HG03432 (cell line): ENCODE measurements around the gene GNPTAB.
"Not testable (repeated sequence)": the region's sequence is repeated elsewhere in the genome, so short reads cannot be mapped to it uniquely, and the experiment has no call there.

Experiments
- ATAC-seq: cut with Tn5 transposase; IDR thresholded peaks from one replicate; pipeline ENCODE4 v1.9.1; 2021; ENCODE audit warnings: mild to moderate bottlenecking, moderate library complexity; ENCODE audit not compliant: unreplicated experiment

Gene GNPTAB

GRCh38 chr12:101740980-101741379 lies 89.8 kb downstream of the GNPTAB start:
- ATAC-seq, result no peak

GRCh38 chr12:101740566-101740965 lies 90.2 kb downstream of the GNPTAB start:
- no peak for ATAC-seq

- no peak for ATAC-seq
Observed at GRCh38 chr12:101738920-101739665, 91.7 kb downstream of the GNPTAB start, which contains the start of gene SYCP3. TSS of gene SYCP3 (minus strand) at chr12:101739462. CDS start at chr12:101737935, 1,527 bp downstream.

- ATAC-seq, result no peak
Observed at GRCh38 chr12:101737476-101737875, 93.3 kb downstream of the GNPTAB start.

GRCh38 chr12:101734482-101734881 lies 96.3 kb downstream of the GNPTAB start:
- ATAC-seq, result not testable (repeated sequence)

GRCh38 chr12:101733166-101733565 lies 97.6 kb downstream of the GNPTAB start:
- ATAC-seq, result no peak

- no peak for ATAC-seq
Observed at GRCh38 chr12:101732318-101732717, 98.4 kb downstream of the GNPTAB start.

- no peak for ATAC-seq
Observed at GRCh38 chr12:101729842-101730241, 100.9 kb downstream of the GNPTAB start.

- ATAC-seq, result no peak
Observed at GRCh38 chr12:101727098-101727497, 103.7 kb downstream of the GNPTAB start.

- no peak for ATAC-seq
Observed at GRCh38 chr12:101722392-101722791, 108.4 kb downstream of the GNPTAB start.

GRCh38 chr12:101720118-101720517 lies 110.6 kb downstream of the GNPTAB start:
- ATAC-seq, result no peak

- ATAC-seq, result no peak
Observed at GRCh38 chr12:101719566-101719965, 111.2 kb downstream of the GNPTAB start.

- no peak for ATAC-seq
Observed at GRCh38 chr12:101714877-101715444, 115.8 kb downstream of the GNPTAB start.

- no peak for ATAC-seq
Observed at GRCh38 chr12:101713930-101714329, 116.8 kb downstream of the GNPTAB start.

GRCh38 chr12:101713059-101713682 lies 117.6 kb downstream of the GNPTAB start:
- ATAC-seq, result no peak

GRCh38 chr12:101710288-101710687 lies 120.5 kb downstream of the GNPTAB start:
- ATAC-seq, result no peak

GRCh38 chr12:101707131-101707782 lies 123.5 kb downstream of the GNPTAB start:
- no peak for ATAC-seq

GRCh38 chr12:101706403-101706802 lies 124.4 kb downstream of the GNPTAB start:
- no peak for ATAC-seq

- no peak for ATAC-seq
Observed at GRCh38 chr12:101703487-101703886, 127.3 kb downstream of the GNPTAB start.

GRCh38 chr12:101700299-101700820 lies 130.4 kb downstream of the GNPTAB start:
- no peak for ATAC-seq

- ATAC-seq, result no peak
Observed at GRCh38 chr12:101698800-101699347, 131.9 kb downstream of the GNPTAB start.
